ENCODE measurements around the gene OSCP1. TPM values are rescaled to one million over a fixed set of nuclear protein-coding genes. Genes with fewer than 3 reads are reported as not detected.

Gene OSCP1
- total and polyA plus RNA-seq, 8 donors, result 1.7 to 69.4 (median 9.0) TPM

- peaks cover 4 to 69% (median 36%) of the 10 kb centered on the region in 4 donors for H3K36me3 ChIP-seq
- peaks cover 0 to 21% (median 6%) of the 10 kb centered on the region in 4 donors for H3K4me1 ChIP-seq
- no peak for DNase-seq
- WGBS, 5 donors, result 86 to 89% (median 88%) methylated on average over 7 of the region's 7 CpGs
- no peak overlapping the region for H3K27ac ChIP-seq
- no peaks in the 10 kb centered on the region for H3K27me3 ChIP-seq
- TF ChIP-seq POLR2A (IDR thresholded peaks at IDR 0.05) (no peak), POLR2AphosphoS5 (IDR thresholded peaks at IDR 0.05) (no peak), CTCF (IDR thresholded peaks at IDR 0.05) (no peak), EP300 (IDR thresholded peaks at IDR 0.05) (no peak)
- intact Hi-C loops (cut with DNase I; ENCODE audit: low total_unique reads), result no loop called here
- H3K9me3 ChIP-seq, result no peaks in the 10 kb centered on the region
- H3K4me3 ChIP-seq, result no peak overlapping the region
These were observed 28.6 kb downstream of the OSCP1 start for GRCh38 chr1:36421649-36422048.

GRCh38 chr1:36420836-36421317 lies 29.4 kb downstream of the OSCP1 start:
- WGBS, 5 donors, result 13 to 18% (median 15%) methylated on average over 13 of the region's 13 CpGs
- no peaks in the 10 kb centered on the region for H3K27me3 ChIP-seq
- peak overlapping the region in 3 of 5 donors; percentile 4 to 46 (median 37) for H3K27ac ChIP-seq
- TF ChIP-seq CTCF (IDR thresholded peaks at IDR 0.05) (peak in 5 of 7 experiments; percentile 88 to 94 (median 91)), POLR2AphosphoS5 (IDR thresholded peaks at IDR 0.05) (peak in 1 of 3 donors; percentile 78), EP300 (IDR thresholded peaks at IDR 0.05) (no peak)
- peak overlapping the region in 1 of 4 donors; percentile 7 for H3K4me3 ChIP-seq
- peaks cover 4 to 63% (median 36%) of the 10 kb centered on the region in 4 donors for H3K36me3 ChIP-seq
- DNase-seq, result peak; percentile 91 to 94
- no peaks in the 10 kb centered on the region for H3K9me3 ChIP-seq
- H3K4me1 ChIP-seq, result peaks cover 0 to 21% (median 6%) of the 10 kb centered on the region in 4 donors
- intact Hi-C loops (cut with DNase I; ENCODE audit: low total_unique reads), result no loop called here

GRCh38 chr1:36420409-36420808 lies 29.8 kb downstream of the OSCP1 start:
- H3K36me3 ChIP-seq, result peaks cover 4 to 59% (median 34%) of the 10 kb centered on the region in 4 donors
- H3K4me1 ChIP-seq, result peaks cover 0 to 21% (median 6%) of the 10 kb centered on the region in 4 donors
- H3K27me3 ChIP-seq, result no peaks in the 10 kb centered on the region
- H3K4me3 ChIP-seq, result peak overlapping the region in 1 of 4 donors; percentile 7
- H3K9me3 ChIP-seq, result no peaks in the 10 kb centered on the region
- no peak for DNase-seq
- 33 to 69% (median 53%) methylated on average over 5 of the region's 5 CpGs for WGBS, 5 donors
- intact Hi-C loops (cut with DNase I; ENCODE audit: low total_unique reads), result no loop called here
- no peak for TF ChIP-seq EP300 (IDR thresholded peaks at IDR 0.05)
- TF ChIP-seq CTCF (IDR thresholded peaks at IDR 0.05), result no peak
- no peak for TF ChIP-seq POLR2A (IDR thresholded peaks at IDR 0.05)
- peak overlapping the region in 3 of 5 donors; percentile 4 to 46 (median 37) for H3K27ac ChIP-seq

GRCh38 chr1:36419569-36419968 lies 30.7 kb downstream of the OSCP1 start:
- DNase-seq, result no peak
- H3K36me3 ChIP-seq, result peaks cover 4 to 50% (median 29%) of the 10 kb centered on the region in 4 donors
- H3K9me3 ChIP-seq, result no peaks in the 10 kb centered on the region
- H3K4me3 ChIP-seq, result no peak overlapping the region
- no peak for TF ChIP-seq EP300 (IDR thresholded peaks at IDR 0.05)
- TF ChIP-seq POLR2A (IDR thresholded peaks at IDR 0.05), result no peak
- no peak for TF ChIP-seq POLR2AphosphoS5 (IDR thresholded peaks at IDR 0.05)
- TF ChIP-seq CTCF (IDR thresholded peaks at IDR 0.05), result no peak
- H3K4me1 ChIP-seq, result peaks cover 0 to 21% (median 6%) of the 10 kb centered on the region in 4 donors
- intact Hi-C loops (cut with DNase I; ENCODE audit: low total_unique reads), result loop anchor here (10.0 kb wide), 1 partner anchor 315 kb away; no protein-coding TSS in a partner anchor
- H3K27ac ChIP-seq, result no peak overlapping the region
- 80 to 89% (median 87%) methylated on average over 4 of the region's 4 CpGs for WGBS, 5 donors
- H3K27me3 ChIP-seq, result no peaks in the 10 kb centered on the region
